ENCODE results near the gene ARHGAP8. TPM values are rescaled to one million over a fixed set of nuclear protein-coding genes. Genes with fewer than 3 reads are reported as not detected.

Gene ARHGAP8
- total RNA-seq, 2 experiments from 2014 or later: not detected

DNA sequence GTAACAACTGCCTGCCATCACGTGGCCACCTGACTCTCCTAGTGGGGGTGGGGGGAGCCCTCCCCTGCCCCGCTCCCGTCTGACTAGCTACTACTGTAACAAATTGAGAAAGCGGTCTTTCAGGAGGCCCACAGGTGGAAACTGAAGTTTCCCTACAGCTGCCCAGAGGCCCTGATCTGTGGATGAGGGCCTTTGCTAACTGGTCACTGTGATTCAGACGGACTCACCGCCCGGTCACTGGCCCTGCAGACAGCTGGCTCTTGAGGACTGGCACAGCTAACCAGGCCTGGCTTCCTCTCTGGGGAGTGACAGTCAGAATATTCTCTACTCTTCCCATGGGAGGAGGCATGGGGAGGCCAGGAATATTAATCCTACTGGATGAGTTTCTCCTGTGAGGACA is 116.8 kb downstream of the ARHGAP8 start:
- TF ChIP-seq, protein P1, sequence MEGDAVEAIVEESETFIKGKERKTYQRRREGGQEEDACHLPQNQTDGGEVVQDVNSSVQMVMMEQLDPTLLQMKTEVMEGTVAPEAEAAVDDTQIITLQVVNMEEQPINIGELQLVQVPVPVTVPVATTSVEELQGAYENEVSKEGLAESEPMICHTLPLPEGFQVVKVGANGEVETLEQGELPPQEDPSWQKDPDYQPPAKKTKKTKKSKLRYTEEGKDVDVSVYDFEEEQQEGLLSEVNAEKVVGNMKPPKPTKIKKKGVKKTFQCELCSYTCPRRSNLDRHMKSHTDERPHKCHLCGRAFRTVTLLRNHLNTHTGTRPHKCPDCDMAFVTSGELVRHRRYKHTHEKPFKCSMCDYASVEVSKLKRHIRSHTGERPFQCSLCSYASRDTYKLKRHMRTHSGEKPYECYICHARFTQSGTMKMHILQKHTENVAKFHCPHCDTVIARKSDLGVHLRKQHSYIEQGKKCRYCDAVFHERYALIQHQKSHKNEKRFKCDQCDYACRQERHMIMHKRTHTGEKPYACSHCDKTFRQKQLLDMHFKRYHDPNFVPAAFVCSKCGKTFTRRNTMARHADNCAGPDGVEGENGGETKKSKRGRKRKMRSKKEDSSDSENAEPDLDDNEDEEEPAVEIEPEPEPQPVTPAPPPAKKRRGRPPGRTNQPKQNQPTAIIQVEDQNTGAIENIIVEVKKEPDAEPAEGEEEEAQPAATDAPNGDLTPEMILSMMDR (conservative IDR thresholded peaks at IDR 0.05; ENCODE audit: low read length): no peak
- no peak for TF ChIP-seq EZH2phosphoT487 (IDR thresholded peaks at IDR 0.05; ENCODE audit: borderline replicate concordance, low read depth, low read length)

DNA sequence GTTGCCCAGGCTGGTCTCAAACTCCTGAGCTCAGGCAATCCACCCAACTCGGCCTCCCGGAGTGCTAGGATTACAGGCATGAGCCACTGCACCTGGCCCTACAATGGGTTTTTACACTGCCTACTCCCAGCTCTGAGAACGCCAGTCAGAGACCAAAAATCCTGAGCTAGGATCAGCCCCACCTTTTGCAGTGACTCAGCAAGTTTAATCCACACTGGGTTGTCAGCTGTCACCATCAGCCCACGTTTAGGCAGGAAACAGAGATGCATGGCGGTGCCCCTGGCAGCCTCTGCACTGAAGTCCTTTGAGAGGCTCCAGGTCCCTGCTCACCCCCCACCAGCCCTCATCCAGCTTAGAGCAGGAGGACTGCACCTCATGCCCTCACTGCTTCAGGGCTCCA is 117.6 kb downstream of the ARHGAP8 start:
- CTCF ChIA-PET (ENCODE audit: unreplicated experiment): no interaction called here
- no peak for TF ChIP-seq EZH2phosphoT487 (IDR thresholded peaks at IDR 0.05; ENCODE audit: borderline replicate concordance, low read depth, low read length)
- TF ChIP-seq, protein P1 (conservative IDR thresholded peaks at IDR 0.05; ENCODE audit: low read length): no peak
- POLR2A ChIA-PET: no interaction called here

More for the DNA sequence above, 116.8 kb downstream of the ARHGAP8 start:
- no peak for DNase-seq (ENCODE audit: low spot score)
- intact Hi-C loops (cut with micrococcal nuclease; ENCODE audit: unreplicated experiment): no loop called here
- Histone ChIP-seq H3K4me1 (ENCODE audit: insufficient read depth, low read length, poor library complexity, severe bottlenecking) (no peaks in the 10 kb centered on the region), H3K9me2 (ENCODE audit: insufficient read depth, low read length) (no peaks in the 10 kb centered on the region), H3K27ac (ENCODE audit: low read depth, low read length, poor library complexity, severe bottlenecking) (no peak overlapping the region), H3K4me3 (ENCODE audit: low read depth, low read length, poor library complexity, severe bottlenecking) (no peak overlapping the region), H3K9me3 (ENCODE audit: low read length) (no peaks in the 10 kb centered on the region), H3K36me3 (ENCODE audit: insufficient read depth, low read length) (no peaks in the 10 kb centered on the region), H3K79me2 (ENCODE audit: insufficient read depth, low read depth, low read length) (no peaks in the 10 kb centered on the region), H4K20me1 (ENCODE audit: insufficient read depth, low read length) (no peaks in the 10 kb centered on the region), H3K4me2 (ENCODE audit: low read length) (no peak overlapping the region), H2AFZ (ENCODE audit: low read length) (no peak overlapping the region)
- no TSS peak for BruUV-seq (replicated peaks)
- ChIA-PET POLR2A (no interaction called here), CTCF (ENCODE audit: unreplicated experiment) (no interaction called here)

DNA sequence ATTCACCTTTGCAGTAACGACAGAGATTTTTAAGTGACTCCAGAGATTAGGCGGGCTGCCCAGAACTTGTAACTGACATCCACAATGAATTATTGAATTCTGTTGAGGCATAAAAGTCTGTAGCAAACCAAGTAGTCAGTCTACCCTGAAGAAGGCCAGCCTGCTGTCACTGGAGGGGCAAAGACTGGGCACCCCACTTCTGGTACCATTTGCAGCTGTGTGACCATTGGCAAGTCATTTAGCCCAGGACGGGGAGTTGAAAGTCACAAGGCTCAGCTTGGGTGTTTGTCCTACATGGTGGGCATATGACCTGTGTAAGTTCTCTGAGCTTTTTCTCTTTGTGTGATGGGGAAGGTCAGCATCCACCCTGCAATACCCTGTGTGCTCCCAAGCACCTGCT is 119.4 kb downstream of the ARHGAP8 start:
- CTCF ChIA-PET (ENCODE audit: unreplicated experiment): no interaction called here
- POLR2A ChIA-PET: interaction anchor here (0.6 kb wide), 1 partner anchor 408 kb away, joined by 3 read pairs; no protein-coding TSS in a partner anchor

More for the DNA sequence above, 117.6 kb downstream of the ARHGAP8 start:
- H3K9me3 ChIP-seq (ENCODE audit: low read length): no peaks in the 10 kb centered on the region
- H3K27ac ChIP-seq (ENCODE audit: low read depth, low read length, poor library complexity, severe bottlenecking): no peak overlapping the region
- intact Hi-C loops (cut with micrococcal nuclease; ENCODE audit: unreplicated experiment): no loop called here
- no peak overlapping the region for H2AFZ ChIP-seq (ENCODE audit: low read length)
- H3K4me3 ChIP-seq (ENCODE audit: low read depth, low read length, poor library complexity, severe bottlenecking): no peak overlapping the region
- H3K36me3 ChIP-seq (ENCODE audit: insufficient read depth, low read length): no peaks in the 10 kb centered on the region
- no peaks in the 10 kb centered on the region for H3K4me1 ChIP-seq (ENCODE audit: insufficient read depth, low read length, poor library complexity, severe bottlenecking)
- BruUV-seq (replicated peaks): no TSS peak
- DNase-seq (ENCODE audit: low spot score): no peak
- no peaks in the 10 kb centered on the region for H3K79me2 ChIP-seq (ENCODE audit: insufficient read depth, low read depth, low read length)
- no peak overlapping the region for H3K4me2 ChIP-seq (ENCODE audit: low read length)
- no peaks in the 10 kb centered on the region for H4K20me1 ChIP-seq (ENCODE audit: insufficient read depth, low read length)
- no peaks in the 10 kb centered on the region for H3K9me2 ChIP-seq (ENCODE audit: insufficient read depth, low read length)

More for the DNA sequence above, 119.4 kb downstream of the ARHGAP8 start:
- no peak overlapping the region for H3K27ac ChIP-seq (ENCODE audit: low read depth, low read length, poor library complexity, severe bottlenecking)
- TF ChIP-seq, protein P1 (conservative IDR thresholded peaks at IDR 0.05; ENCODE audit: low read length): no peak
- no peak for TF ChIP-seq EZH2phosphoT487 (IDR thresholded peaks at IDR 0.05; ENCODE audit: borderline replicate concordance, low read depth, low read length)
- no peaks in the 10 kb centered on the region for H3K79me2 ChIP-seq (ENCODE audit: insufficient read depth, low read depth, low read length)
- no peaks in the 10 kb centered on the region for H3K36me3 ChIP-seq (ENCODE audit: insufficient read depth, low read length)
- no peak overlapping the region for H2AFZ ChIP-seq (ENCODE audit: low read length)
- H4K20me1 ChIP-seq (ENCODE audit: insufficient read depth, low read length): no peaks in the 10 kb centered on the region
- H3K9me3 ChIP-seq (ENCODE audit: low read length): no peaks in the 10 kb centered on the region
- no peak overlapping the region for H3K4me2 ChIP-seq (ENCODE audit: low read length)
- DNase-seq (ENCODE audit: low spot score): no peak
- H3K9me2 ChIP-seq (ENCODE audit: insufficient read depth, low read length): no peaks in the 10 kb centered on the region
- no peaks in the 10 kb centered on the region for H3K4me1 ChIP-seq (ENCODE audit: insufficient read depth, low read length, poor library complexity, severe bottlenecking)
- intact Hi-C loops (cut with micrococcal nuclease; ENCODE audit: unreplicated experiment): no loop called here
- no peak overlapping the region for H3K4me3 ChIP-seq (ENCODE audit: low read depth, low read length, poor library complexity, severe bottlenecking)
- BruUV-seq (replicated peaks): no TSS peak
